NCI-H2029 (cell line): ENCODE results near the gene LARGE1.
A peak's percentile ranks its signal among the peaks of the same experiment; 100 is the strongest.

Source experiments
- DNase-seq: peaks from one replicate; lab custom pipeline; 2025; lab: John Stamatoyannopoulos, UW

LARGE1 gene

DNA sequence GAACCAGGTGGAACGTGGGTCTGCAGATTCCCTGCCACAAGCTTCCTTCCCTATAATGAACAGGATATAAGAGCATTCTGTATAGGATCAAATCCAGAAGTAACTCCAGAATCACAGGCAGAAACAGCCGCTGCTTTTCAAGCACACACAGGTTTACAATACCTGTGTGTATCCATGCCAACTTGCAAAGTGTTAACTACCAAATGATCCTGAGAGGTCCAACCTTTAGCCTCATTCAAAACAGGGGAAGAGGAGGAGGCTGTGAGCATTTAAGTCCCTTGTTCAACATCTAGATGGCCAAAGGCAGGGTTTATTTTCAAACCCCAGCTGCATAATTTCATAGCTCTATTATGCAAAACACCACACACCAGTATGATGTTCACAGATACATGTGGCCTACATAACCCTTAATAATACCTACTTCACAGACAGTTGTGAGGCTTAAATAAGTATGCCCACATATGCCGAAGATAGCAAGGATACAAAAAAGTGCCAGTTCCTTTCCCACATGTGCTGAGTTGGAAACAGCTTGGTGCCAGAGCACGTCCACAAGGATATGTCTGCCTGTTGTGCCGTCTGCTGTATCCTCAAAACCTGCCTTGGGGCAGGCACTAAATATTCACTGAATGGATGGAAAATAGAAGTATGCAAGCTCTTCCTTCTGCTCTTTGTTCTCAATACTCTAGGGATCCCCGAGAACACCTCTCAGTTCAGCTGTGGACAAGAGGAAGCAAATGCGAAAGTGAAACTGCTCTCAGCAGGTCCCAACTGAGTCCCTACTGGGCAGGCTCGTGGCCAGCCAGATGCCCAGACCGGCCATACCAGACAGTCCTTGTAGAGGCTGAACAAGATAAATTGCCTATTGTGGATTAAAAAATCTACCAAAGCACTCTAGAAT lies 66.8 kb downstream of the LARGE1 start:
- peak; percentile 78 for DNase-seq

DNA sequence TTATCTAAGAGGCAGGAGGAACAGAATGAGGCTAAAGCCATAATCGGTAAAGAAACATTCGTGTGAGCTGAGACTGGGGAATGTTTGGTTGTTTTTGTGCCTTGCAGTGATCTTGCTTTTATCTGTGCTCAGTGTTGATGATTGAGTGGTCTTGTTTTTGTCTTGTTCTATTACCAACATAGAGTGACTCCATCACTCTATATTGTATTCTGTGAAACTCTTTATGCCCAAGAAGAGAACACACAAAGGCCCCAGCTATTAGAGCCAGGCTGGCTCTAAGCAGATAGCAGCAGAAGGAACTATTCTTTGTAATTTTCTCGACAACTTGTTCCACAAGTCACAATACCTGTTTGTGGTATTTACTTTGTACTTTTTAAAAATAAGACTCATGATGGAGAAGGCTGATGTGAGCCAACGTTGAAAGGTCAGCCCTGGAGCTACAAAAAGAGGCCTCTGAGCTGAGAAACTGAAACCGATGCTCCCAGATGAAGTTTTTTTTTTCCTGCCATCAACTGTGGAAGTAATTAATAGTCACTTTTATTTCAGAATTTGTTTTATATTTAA lies 68.4 kb downstream of the LARGE1 start:
- DNase-seq = no peak

DNA sequence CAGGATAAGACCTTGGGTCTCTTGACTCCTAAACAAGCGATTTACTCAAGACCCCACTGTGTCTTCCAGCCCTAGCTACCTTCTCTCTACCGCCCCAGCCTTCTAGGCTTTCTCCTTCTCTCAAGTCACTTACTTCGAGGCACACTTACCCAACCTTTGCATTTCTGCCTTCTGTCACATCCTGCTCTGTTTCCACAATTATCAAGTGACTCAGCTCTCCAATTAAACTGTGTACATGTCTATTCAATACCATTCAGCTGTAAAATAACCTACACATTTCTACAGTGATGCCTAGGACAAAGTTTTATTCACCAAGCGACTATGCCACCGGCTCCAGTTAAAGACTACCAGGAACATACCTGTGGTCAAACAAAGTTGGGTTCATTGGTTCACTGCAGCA lies 69.0 kb downstream of the LARGE1 start:
- no peak for DNase-seq

DNA sequence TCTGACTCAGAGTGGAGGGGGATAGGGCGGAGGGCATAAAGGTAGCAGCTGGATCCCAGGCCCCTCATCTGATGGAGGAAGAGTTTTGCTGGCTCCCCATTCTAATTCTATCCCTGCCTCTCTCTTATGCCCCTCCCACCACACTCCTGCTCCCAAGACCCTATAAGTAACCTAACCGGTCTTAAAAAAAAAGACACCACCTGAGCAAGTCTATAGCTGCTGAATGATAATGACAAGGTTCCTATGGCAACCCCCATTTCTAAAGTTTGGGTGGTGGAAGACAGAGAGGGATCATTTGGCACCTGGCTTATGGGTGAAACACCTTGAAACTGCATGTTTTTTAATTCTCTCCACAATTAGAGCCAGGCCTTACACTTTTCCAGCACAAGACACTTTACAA lies 69.6 kb downstream of the LARGE1 start:
- no peak for DNase-seq

DNA sequence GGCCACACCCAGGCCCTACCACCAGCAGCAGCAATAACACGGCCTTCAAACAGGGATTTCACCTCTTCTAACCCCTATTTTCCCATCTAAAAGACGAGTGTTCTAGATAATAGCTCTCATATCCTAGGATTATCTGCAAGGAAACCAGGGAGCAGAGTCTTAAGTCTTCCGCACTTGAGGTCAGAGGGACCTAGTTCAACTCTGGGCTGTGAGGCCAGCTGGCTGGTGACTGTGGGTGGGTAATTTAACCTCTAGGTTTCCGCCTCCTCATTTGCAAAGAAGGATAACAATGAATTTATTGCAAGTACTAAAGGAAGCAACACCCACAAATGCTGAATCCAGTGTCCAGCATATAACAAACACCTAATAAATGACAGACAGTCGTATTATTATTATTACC lies 70.1 kb downstream of the LARGE1 start:
- no peak for DNase-seq

DNA sequence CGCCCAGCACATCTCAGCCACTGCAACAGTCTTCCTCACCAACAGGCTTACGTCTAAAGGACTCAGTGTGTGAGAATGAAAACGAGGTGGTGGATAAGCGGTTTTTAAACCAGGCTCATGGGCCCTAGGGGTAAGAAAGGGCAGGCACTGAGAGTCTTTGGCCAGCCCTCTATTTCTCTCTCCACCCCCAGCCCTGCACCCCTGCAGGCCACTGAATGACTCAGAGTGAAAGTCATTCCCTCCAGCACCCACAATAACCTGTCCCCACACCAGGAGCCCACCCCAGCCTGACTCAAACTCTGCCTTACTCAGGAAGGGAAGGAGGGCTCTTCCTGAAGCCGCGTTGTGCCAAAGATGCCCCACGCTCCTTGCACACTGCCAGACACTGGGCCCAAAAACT lies 72.0 kb downstream of the LARGE1 start:
- DNase-seq = no peak

DNA sequence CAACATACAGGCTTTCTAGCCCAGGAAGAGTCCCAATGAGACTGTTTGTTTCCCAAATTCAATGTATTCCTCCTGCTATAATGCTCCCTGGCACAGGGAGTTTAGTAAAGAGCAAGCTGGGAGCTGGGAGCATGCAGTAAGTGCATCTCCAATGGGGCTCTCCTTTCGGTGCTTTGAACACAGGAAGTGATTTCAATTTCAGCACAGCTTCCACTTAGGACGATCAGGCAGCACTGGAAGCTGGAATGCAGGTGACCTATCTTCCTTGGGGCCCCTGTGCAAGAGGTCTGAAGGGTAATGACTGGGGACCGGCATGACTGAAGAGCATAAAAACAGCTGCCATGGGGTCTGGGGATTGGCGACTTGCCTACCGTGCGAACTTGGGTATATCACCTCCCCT lies 76.0 kb downstream of the LARGE1 start:
- peak; percentile 21 for DNase-seq

DNA sequence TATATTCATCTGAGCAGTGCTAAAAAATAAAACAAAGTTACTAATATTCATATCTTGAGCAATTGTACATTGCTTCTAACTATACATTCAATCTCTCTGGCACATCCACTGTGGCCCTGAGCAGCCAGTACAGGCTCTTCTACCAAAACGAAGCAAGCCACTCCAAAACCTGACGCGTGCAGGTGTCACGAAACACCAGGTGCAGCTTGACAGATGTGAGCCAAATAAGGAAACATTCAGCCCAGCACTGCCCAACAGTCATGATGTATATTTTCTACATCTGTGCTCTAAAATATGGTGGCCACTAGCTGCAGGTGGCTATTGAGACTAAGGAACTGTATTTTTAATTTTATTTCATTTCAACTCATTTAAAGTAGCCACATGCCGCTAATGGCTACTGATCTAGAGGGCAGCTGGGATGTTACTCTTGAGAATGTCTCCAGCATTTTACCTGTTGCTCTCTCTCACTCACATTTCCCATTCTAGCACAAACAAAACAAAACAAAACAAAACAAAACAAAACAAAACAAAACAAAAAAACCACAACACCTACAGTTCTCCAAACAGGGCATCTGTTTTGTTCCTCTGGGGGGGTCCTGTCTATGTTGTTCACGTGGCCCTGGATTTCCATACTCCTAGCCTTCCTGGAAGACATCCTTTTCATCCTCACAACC lies 77.7 kb downstream of the LARGE1 start:
- DNase-seq = peak; percentile 77

DNA sequence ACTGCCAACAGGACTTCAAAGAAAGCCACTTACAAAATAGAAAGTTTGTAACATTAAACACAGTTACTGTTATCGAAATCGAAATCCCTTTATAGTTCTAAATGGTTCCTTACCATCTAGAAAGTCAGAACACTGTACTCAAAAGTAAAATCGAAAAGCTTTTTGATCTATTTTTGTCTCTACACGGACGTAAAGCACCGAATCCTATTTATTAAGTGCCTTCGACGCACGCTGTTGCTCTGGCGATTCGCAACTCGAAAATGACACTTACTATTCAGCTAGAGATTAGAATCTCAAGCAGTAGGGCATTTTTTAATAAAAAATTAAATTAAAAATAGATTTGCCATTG lies 78.3 kb downstream of the LARGE1 start:
- no peak for DNase-seq

DNA sequence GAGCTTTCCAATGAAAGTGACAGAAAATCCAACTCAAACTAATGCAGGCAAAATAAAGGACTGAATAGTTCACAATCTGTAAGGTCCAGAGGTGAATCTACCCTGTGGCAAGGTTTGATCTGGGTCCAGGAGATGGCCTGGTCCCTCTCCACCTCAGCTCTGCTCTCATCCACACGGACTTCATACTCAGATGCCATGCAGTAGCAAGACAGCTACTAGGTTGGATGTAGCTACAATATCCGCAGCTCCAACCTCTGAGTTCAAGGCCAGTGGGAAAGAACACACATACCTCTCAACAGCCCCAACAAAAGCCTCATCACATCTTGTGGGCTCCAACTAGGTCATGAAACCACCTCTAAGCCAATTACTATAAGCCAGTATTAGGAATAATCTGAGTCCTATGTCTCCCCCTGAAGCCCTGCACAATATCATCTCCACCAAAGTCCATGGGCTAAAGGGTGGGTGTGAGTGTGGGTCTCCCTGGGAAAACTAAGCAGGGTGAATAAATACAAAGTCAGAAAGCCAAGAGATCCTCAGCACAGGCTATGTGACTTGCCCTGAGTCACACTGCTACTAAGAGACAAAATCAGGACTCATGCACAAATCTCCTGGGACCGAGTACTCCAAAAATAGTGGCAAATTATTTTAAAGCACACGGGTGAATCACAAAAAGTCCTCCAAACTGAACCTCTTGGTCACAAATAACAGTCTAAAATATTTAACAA lies 78.8 kb downstream of the LARGE1 start:
- DNase-seq = no peak

DNA sequence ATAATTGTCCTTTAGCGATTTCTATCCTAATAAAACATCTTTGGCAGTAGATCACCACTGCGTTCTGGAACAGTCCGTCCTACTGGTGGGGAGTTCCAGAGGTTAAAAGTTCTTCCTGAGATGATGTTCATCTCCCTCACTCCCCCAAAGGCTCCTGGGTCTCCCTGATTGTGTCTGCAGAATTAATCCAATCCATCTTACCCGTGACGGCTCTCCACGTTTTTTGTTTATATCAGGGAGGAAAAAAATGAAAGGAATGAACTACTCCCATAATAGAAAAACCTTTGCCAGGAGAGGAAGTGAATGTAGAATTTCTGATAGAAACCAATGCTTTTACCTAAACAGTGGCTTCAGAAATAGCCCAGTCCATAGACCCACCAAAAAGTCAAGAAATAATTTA lies 81.6 kb downstream of the LARGE1 start:
- no peak for DNase-seq

DNA sequence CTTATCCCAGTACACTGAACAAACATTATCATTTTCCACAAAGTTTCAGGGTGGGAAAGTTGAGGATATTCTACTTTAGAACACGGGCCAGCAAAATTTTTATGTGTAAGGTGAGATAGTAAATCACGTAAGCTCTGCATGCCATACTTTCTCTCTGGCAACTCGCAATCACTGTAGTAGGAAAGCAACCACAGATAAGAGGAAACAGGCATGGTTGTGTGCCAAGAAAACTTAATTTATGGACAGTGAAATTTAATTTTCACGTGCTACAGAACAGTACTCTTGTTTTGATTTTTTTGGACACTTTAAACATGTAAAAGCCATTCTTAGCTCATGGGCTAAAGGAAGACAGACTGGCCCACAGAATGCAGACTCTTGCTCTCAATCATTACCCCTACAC lies 82.5 kb downstream of the LARGE1 start:
- no peak for DNase-seq

DNA sequence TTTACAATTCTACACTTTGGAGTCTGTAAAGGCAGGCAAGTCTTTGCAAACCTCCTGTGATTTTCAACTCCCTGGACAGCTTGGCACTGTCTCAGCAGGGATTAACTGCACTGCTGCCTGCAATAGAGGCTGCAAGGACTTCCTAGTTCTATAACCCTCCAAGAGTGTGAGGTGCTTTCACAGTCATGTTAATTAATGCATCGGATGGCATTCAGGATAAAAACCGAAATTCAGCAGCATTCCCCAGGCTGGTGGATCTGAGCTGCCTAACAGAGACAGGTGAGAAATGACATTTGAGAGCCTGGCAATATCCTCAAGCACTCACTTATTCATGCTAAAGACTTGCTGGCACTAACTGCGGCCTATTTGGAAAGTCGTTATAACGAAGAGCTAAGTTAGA lies 85.0 kb downstream of the LARGE1 start:
- no peak for DNase-seq

DNA sequence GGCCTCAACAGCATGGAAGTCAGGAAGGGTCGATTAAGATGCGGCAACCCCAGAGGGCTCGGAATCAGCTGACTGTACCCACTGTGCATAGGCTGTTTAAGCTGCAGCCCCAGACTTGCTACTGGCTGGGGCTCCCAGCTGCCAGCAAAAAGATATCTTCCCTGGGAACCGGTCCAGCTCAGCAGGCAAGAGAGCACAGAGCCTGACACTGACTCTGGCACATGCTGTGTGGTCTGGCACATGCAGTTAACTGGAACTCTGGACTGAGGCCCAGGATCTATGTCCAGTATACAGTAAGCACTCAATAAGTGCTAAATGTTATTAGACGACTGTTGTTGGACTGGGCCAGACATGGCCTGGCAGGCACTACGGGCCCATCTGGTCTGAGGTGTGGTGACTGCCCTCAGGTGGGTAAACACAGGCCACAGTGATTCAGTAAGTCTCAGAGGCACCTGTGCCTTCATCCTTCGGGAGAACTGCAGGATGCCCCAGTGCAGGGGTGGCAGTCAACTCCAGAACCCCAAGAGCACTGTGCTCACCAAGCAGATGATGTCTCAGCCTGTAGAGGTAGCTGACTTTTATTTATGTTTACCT lies 87.6 kb downstream of the LARGE1 start:
- DNase-seq = no peak

DNA sequence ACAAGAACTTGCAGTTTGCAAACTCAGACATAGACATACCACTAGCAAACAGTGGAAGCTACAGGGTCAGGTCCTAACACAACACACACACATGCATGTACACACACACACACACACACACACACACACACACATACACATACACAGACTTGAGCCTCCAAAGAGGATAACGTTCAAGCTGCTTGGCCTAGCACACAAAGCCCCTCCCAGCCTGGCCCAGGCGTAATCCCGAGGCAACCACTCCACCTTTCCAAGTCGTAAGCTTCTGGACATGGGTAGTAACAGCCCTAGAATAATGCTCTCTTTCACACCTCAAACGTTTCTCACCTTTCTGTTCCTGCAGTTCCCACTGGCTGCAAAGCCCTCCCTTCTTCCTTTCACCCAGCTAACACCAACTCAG lies 88.6 kb downstream of the LARGE1 start:
- no peak for DNase-seq

DNA sequence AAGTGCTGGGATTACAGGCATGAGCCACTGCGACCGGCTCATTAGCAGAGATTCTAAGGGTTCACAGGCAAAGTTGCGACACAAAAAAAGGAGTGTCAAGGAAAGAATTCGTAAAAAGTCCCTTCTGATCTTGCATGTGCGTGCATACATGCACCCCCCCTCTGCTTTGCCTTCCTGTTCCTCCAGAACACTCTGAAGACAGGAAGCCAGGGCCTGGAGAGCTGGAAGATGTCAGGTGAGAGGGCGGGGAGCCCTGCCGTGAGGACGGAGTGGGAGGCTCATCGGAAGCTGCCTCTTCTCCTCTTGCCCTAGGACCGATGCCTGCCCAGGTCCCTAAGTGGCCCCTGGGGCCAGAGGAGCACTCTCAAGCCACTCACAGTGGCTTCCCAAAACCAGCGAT lies 89.1 kb downstream of the LARGE1 start:
- DNase-seq = no peak

DNA sequence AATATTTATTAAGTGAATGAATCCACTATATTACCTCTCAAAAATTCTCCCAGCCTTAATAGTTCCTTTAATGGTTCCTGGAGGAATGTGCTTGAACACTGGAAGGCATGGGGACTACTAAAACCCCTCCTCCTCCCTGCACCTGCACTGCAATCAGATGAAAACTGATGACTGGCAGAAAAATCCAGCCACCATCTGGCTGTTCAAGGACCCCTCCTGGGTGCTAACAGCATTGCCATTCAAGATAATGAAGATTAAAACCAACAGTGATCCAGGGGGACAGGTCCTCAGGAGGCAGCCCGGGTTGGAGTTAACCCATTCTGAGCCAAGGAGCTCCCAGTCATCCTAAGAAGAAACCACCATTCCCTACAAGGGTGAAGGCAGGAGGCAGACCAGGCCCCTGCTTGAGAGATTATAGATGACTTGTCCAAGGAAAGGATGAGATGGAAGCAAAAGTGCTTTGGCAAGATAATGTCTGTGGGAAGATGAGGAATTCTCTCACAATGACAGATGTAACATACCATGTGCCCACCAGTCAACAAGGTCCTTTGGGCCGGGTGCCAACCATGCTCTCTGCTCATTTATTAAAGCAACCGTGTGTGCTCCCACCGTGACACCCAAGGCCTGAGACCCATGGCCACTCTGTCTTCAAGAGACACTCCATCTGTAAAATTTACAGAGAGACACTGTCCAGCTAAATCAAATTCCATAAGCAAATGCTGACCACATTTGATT lies 90.6 kb downstream of the LARGE1 start:
- no peak for DNase-seq

DNA sequence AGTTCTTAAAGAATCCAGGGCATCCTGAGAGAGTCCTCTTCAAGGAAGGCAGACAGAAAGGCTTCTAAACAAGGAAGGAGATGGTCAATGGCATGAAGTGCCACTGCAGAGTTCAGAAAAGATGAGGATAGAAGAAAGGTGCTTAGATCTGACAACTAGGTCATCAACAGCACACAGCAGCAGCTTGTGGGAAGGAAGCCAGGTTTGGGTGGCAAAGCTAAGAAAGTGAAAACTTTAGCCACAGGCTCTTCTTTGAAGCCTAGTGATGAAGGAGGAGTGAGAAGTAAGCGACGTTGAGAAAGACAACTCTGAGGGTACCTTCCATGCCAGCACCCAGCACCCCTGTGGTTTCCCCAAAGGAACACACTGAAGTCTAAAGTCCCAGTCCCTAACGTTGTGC lies 92.0 kb downstream of the LARGE1 start:
- no peak for DNase-seq

DNA sequence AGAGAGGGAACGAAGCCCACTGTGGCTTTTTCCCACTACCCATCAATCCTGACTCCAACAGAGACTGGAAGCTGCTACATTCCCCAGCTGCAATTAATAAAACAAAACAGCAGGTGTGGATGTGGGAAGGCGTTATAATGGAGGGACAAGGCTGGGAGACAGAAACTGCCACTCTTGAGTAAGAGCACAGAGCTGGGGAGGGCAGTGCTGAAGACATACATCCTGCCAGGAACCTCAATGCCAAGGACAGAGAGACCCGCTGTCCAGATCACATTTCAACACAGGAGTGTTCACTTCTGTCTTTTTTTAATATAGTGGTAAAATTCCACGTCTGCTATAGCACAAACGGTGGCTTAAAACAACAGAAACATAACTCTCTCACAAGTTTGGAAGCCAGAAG lies 94.5 kb downstream of the LARGE1 start:
- no peak for DNase-seq

DNA sequence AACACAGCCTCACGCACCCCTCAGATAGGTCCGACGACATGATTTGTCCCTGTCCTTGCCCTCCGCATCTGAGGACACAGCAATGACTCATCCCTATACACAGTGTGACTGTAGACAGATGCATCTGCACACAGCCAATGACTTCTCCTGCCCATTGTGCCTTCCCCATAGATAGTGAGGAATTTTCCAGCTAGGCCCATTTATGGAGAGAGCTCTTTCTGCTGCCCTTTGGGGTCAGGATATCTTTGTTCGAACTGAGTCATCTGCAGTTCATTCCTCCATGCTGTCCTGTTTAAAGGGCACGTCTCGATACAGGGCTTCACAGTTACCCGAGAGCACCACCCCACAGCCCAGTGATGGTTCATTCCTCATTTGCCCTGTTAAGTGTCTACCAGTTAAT lies 96.7 kb downstream of the LARGE1 start:
- no peak for DNase-seq

DNA sequence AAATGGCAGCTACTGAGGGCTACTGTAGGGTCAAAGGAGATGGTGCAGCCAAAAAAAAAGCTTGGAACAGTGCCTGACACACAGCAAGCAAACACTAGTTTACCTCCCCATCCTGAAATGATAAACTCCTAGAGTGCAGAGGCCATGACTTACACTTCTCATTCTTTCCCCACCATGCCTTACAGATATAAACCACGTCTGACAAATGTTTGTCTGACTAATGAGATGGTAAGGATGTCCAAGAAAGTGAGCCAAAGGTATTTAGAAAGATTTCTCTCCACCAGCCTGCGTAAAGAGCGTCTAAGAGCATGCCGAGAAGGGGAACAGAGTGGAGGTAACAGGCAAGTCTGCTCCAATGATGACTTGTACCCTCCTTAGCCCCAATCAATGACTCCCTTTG lies 99.0 kb downstream of the LARGE1 start:
- no peak for DNase-seq

DNA sequence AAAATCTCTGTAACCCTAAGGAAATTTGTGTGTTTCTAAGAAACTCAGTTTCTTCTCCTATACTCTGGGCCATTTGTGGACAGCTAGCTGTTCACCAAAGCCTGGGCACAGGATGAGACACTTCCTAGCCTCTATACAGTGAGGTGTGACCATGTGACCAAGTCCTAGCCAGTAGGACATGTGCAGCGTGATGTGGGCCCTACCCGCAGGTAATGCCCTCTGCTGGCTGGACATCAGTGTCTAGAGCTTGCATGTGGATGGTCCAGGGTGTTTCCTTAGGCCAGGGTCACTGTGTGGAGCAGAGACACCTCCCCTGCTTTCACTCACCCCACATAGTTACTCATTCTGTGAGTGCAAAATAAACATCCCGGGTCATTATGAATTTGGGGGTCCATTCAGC lies 100.5 kb downstream of the LARGE1 start:
- no peak for DNase-seq
